ENCODE measurements around the gene ARRB1. TPM values are rescaled to one million over a fixed set of nuclear protein-coding genes. Genes with fewer than 3 reads are reported as not detected.
A peak's percentile ranks its signal among the peaks of the same experiment; 100 is the strongest.

Gene ARRB1
- total RNA-seq, 1 experiment from 2014 or later: 9.1 TPM

DNA sequence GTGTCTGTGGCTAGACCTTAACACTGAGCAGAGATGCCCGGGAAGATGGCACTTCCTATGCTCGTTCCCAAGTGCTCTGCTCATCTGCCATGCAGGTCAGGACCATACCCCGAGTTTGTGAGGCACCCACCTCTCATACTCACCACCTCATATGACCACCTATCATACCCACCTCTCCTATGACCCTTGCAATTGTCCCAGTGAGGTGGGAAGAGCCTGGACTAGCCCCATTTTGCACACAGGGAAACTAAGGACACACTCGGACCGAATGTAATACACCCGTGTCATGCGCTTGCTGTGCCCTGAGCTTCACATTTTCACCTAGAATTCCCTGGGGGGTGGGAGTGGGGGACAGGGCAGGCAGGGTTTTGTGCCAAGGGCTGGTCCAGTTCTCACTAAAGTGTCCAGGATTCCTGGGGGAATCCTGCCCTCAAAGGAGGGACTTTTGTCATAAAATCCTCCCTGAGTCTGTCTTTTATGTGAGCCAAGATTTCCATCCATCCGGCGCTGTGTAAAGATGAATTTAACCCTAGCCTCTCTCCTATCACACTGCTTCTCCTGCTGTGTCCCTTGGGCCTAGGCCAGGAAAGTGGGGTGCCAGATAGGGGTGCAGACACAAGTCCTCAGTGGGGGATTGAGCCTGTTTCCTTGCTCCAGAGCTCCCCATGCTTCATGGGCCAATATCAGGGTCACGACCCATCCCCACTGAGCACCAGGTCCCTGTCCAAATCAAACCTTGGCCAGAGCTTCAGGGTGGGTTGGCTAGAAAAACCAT, 90.9 kb downstream of the ARRB1 start:
- DNase-seq (ENCODE audit: low read depth): no peak

DNA sequence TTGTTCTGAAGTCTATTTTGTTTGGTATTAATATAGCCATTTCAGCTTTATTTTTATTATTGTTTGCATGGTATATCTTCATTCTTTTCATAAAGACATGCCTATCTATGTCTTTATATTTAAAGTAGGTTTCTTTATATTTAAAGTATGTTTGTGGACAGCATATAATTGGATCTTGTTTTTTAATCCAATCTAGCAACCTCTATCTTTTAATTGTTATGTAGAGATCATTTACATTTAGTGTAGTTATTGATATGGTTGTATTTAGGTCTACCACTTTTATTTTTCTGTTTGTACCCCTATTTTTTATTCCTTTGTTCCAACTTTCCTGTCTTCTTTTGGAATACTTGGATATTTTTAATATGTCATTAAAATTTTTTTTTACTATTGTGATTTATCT, 97.1 kb downstream of the ARRB1 start:
- DNase-seq (ENCODE audit: low read depth): no peak

DNA sequence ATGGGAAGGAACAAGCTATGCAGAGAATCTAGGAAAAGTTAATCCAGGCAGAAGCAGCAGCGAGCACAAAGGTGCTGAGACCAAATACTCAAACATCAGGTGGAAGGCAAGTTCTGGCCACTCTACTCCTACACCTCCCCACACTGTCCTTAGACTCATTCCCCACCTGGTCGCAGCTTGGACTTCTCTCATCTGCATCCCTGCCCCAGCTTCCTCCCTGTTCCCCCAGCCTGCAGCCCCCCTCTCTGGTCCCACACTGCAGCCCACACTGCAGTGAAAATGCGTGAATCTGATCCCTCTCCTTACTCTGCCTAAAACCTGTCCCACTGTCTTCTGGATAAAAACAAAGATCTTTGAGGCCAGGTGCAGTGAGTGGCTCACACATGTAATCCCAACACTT, 101.8 kb downstream of the ARRB1 start:
- DNase-seq (ENCODE audit: low read depth): no peak

DNA sequence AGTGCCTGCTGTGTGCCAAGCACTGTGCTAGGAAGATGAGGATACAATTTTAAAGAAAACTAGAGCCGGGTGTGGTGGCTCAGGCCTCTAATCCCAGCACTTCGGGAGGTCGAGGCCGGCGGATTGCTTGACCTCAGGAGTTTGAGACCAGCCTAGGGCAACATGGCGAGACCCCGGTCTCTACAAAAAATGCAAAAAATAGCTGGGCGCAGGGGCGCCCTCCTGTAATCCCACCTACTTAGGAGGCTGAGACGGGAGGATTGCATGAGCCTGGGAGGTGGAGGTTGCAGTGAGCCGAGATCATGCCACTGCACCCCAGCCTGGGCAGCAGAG, 102.6 kb downstream of the ARRB1 start:
- no peak for DNase-seq (ENCODE audit: low read depth)

DNA sequence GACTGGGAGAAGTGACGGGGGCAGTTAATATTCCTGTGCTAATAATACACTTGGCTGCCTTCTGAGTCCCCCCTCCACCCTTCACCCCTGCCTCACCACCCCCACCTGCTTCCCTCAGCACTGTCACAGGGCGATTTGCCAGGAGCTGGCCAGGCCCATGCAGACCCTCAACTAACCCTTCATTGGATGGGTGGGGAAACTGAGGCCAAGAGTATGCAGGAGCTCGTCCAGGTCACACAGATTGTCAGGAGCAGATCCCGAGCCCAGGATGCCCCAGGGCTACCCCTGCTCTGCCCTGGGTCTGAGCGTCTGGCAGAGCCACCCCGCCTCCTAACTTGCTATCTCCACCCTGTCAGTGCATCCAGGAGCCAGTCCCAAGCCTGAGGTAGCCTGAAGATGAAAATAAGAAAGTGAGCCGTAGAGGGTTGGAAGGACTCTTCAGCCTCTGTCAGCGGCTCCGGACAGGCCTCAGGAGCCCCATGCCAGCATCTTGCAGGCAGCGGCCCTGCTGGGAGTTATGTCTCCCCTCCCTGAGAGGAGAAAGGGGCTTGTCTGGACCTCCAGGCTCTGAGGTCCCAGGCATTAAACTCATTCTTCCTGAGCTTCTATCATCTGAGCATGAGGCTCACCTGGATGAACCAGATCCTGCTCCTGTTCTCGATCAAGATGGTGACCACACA, 104.7 kb downstream of the ARRB1 start:
- DNase-seq (ENCODE audit: low read depth): no peak

DNA sequence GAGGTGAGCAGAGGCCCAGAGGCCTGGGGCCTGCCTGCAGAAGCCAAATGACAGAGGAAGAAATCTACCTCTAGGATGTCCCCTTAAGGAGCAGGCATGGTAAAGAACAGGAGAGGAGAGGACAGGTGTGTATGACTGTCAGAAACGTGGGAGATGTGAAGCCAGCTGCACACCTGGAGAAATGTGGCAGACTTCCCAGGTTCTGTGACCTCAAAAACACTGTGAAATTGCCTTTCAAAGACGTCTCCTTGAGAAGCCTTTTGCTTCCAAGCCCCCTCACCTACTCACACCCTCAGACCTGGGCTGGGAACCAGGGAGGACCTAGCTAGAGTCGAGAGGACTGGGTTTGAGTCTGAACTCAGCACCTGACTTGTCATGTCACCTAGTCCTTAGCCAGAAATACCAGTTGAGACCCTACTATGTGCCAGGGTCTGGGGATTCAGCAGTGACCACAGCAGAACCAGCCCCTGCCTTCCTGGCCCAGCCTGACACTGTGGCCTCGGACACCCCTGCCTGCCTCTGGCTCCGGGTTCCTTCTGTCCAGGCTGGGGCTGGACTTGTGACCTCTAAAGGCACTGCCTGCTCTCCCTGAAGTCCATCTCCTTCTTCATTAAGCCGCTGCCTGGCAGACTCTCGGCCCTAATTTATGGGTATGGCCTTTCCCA, 105.3 kb downstream of the ARRB1 start:
- DNase-seq (ENCODE audit: low read depth): no peak

DNA sequence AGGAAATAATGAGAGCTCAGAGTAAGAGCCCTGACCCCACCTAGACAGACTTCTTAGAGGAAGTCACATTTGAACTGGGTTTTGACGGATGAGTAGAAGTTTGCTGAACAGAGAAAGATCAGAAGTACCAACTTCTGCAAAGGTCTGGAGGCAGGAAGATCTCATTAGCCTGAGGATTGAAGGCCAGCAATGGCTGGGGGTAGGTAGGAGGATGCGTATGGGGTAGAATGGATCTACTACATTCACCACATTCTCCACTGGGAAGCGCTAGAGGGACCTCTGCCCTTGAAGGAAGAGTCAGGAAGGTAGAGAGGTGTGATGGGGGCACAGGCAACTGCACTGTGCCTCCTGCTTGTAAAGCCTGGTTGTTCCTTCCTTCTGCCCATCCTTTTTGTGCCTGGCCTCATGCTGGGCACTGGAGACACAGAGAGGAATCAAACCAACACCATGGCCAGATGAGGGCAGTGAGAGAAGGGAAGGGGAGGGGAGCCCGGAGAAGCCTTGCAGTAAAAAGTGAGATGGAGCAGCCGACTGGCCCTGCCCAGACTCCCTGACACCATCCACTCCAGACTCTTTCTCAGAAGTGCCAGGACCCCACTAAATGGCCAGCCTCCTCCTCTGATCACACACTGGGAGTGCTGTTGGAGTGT, 106.0 kb downstream of the ARRB1 start:
- DNase-seq (ENCODE audit: low read depth): no peak

DNA sequence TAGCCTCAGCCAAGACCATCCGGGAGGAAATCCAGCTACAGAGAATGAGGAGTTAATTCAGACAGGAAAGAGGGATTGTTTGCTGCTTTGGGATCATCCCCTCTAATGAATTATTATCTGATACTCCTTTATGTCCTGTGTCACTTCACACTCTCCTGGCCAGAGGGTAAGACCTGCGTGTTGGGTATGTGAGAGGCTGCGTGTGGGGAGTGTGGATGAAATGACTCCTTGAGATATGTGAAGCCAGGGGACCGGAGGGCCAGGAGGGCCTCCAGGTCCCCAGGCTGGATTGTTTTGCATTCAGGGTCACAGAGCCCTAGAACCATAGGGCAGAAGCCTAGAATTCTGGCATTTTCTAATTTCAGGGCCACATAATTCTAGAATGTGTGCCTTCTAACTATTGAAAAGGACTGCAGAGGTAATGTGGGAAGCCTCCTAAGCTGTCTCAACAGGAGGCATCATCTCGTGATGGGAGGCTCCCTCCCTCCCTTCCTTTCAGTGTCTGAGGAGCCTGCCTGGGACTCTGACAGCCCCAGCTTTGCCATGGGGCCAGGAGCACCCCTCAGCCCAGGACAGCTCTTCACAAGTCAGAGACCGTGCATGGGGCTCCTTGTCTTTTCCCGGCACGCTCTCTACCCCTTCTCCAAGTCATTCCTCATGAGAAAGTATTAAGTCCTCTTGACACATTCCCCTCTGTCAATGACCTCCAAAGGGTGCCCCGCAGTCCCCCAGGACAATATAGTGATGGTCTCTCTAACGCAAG, 107.2 kb downstream of the ARRB1 start:
- DNase-seq (ENCODE audit: low read depth): no peak

DNA sequence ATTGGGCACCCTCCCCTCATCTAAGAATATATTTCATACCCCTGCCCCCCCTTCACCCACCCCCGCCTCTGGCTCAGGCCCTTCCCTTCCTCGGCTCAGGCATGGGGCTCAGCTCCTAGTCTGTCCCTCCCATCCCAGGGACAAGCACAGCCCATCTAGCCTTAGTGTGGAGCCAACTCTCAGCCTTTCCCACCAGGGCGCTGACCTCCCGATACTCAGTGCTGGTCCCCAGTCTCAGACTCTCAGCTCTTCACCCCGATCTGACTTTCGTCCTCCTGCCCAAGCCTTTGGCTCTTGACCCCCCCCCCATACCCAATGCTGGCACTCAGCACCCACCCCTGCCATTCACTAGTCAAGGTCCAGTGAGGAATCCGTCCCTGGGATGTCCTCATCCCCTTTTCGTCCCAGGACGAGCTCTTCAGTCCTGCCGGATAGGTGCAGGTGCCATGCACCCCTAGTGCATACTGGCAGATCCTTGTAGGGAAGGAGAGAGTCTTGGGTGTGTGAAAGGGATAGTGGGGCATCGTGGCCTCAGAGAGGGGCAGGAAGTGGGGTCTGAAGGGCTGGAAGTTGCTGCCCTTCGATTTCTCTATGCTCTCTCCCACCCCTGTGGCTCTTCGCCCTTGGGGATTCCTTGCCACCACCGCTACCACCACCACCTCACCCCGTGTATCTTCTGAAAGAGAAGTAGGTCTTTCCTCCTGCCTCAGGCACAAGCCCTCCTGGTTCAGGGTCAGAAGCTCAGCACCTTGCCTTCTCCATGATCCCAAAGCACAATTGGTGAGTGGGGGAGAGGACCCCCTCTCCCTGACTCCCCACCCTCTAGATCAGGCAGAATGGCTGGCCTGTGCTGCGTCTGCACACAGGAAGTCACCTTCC, 108.5 kb downstream of the ARRB1 start:
- DNase-seq (ENCODE audit: low read depth): no peak

DNA sequence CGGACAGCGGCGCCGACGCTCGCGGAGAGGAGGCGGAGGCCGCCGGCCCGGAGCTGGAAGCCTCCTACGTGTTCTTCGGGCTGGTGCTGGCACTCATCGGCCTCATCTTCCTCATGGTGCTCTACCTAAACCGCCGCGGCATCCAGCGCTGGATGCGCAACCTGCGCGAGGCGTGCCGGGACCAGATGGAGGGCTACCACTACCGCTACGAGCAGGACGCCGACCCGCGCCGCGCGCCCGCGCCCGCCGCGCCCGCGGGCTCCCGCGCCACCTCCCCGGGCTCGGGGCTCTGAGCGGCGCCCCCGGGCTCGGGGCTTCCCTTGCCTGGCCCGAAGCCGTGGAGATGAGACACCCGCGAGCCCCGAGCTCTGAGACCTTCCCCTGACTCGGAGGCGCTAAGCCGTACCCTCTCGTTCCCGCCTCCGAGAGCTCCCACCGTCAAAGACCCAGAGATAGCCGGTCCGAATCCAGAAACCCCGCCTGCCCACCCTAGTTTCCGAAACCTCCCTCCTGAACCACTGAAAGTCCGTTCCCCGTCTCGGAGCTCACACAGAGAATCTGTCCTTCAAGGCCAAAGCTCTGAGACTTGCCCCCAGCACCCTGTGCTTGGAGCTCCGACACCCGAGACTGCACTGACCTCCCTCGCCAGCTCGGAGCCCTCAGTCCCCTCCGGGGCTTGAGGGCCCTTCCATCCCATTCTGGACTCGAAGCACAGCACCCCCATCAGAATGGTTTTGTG, 109.4 kb downstream of the ARRB1 start:
- no peak for DNase-seq (ENCODE audit: low read depth)

DNA sequence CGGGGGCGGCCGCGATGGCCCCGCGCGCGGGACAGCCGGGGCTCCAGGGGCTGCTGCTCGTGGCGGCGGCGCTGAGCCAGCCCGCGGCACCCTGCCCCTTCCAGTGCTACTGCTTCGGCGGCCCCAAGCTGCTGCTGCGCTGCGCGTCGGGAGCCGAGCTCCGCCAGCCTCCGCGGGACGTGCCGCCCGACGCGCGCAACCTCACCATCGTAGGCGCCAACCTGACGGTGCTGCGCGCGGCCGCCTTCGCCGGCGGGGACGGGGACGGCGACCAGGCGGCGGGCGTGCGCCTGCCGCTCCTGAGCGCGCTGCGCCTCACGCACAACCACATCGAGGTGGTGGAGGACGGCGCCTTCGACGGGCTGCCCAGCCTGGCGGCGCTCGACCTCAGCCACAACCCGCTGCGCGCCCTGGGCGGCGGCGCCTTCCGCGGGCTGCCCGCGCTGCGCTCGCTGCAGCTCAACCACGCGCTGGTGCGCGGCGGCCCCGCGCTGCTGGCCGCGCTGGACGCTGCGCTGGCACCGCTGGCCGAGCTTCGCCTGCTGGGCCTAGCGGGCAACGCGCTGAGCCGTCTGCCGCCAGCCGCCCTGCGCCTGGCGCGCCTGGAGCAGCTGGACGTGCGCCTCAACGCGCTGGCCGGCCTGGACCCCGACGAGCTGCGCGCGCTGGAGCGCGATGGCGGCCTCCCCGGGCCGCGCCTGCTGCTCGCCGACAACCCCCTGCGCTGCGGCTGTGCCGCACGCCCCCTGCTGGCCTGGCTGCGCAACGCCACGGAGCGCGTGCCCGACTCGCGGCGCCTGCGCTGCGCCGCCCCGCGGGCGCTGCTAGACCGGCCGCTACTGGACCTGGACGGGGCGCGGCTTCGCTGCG, 110.2 kb downstream of the ARRB1 start:
- DNase-seq (ENCODE audit: low read depth): peak; percentile 48

DNA sequence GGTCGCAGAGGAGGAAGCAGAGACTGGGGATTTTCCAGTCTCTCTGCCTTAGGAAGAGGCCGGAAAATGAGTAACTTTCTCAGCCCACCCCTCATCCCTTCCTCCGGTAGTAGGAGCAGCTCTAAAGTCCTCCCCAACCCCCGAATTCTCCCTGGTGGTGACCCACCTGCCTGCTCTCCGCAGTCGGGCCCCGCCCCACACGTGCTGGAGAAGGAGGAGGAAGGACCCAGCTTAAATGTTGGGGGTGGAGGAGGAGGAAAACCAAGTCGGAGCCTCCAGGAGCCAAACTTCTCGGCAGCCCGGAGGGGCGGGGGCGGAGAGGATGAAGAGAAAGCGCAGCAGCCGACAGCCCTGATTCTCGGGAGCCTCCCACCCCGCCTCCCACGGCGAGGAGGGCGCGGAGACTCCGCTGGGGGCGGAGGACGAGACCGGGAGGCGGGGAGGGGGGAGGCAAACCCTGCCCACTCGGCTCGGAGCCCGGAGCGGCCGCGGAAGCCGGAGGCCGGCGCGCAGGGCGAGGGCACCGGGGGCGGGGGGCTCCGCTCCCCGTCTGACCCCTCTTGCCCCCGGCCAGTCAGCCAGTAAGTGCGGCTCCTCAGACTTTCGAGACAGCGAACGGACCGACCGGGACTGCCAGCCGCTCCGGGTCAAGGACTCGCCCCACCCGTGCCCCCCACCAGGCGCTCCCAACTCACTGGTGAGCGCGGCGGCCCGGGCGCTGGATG, 111.0 kb downstream of the ARRB1 start, which contains the start of gene TPBGL:
Gene TPBGL (plus strand): TSS at position 464 of the 725 bp plus-strand sequence. CDS start 276 bp downstream, outside the sequence.
- DNase-seq (ENCODE audit: low read depth): no peak

DNA sequence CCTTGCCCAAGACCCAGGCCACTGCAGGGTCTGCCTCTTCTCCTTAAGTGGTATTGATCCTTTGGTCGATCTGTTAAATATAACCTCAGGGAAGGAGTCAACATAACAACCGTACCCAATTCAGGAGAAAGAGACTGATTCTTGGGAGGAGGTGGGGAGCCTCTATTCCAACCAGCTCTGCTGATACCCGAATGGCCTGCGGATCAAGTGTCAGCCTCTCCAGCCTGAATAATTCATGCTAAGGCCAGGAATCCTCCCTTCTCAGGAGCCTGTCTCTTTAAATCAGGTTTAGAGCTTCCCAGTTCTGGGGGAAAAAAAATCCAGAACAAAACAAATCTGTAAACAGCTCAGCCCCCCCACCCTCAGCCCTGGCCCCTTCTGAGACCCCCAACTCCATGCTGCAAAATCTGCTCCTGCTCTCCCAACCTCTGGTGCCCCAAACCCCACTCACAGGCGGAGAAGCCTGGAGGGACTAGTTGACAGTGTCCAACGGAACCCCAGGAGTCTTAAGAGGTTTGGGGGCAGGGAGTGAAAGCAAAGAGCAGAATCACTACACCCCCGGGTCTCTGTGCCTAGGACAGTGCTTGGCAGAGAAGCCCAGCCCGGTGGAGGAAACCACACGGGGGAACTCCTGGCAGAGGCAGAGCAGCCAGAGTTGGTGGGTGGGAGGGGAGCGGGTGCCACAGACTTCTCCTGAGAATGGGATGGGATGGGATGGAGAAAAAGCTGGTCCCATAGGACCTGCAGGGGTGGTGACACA, 111.8 kb downstream of the ARRB1 start:
- DNase-seq (ENCODE audit: low read depth): no peak

DNA sequence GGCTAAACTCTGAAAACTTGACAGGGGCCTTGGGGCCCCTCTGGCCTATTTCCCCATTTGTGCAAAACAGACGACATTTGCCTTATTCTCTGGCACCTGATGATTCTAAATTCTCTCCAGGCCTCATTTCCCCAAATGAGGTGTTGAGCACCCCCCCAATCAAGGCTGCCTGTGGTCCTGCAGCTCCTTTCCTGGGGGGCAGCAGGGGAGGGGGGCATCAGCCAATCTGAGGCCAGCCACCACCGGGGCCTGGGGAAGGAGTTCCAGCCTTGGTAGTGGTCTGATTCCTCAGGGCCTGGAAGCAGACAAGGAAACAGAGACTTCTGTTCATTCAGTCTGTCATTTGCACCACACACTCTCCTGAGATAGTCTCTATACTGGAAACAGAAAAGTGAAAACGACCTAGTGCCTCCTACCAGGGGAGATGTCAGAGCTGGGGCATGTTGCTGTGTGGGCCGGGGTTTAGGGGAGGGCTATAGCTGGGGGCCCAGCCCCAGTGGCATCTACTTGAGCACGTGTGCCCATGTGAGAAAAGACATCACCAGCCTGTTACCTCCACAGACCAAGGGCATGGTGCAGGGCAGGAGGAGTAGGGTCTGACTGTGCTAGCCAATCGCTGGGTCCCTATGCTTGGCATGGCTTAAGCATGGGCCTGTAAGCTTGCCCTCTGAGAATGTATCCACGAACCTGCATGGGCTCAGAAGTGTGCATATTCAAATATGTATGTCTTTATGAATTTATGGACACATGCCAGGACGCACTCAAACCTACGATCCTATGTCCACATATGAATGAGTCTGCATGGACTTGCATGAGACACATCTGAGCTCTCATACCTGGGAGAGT, 112.6 kb downstream of the ARRB1 start:
- DNase-seq (ENCODE audit: low read depth): no peak

DNA sequence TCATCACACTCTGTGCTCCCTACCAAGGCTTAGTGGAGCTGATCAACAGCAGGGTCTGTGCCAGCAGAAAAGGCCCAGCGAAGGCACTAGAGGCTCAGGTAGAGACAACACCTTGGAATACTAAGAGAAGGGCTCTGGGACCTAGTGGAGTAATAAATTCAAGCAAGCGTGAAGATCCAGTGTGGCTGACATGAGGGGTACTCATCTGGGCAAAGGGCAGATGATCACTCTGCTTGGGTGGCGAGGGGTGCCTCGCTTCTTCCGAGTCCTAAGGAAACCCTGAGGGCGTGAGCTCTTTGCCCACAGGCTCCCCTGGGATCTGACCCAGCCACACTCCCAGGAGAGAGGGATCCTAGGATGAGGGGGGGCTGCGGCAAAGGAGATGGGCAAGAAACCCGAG, 114.4 kb downstream of the ARRB1 start:
- no peak for DNase-seq (ENCODE audit: low read depth)

DNA sequence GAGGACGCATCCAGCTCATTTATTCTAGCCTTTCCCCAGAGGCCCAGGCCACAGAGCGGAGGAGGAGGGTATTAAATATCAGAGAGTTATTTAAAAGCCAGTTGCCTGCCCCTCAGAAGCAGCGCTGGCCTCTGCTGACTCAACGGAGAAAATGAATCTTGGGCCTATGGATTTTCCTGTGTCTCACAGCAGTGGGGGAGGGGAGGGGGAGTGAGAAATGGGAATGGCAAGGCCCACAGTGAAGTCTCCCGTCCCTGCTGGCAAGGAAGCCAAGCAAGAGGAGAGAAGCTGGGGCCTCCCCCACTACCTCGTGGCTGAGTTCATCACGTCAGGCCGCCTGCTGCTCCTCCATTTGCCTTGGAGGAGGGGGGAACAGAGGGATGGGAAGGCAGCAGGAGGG, 115.4 kb downstream of the ARRB1 start:
- DNase-seq (ENCODE audit: low read depth): no peak

DNA sequence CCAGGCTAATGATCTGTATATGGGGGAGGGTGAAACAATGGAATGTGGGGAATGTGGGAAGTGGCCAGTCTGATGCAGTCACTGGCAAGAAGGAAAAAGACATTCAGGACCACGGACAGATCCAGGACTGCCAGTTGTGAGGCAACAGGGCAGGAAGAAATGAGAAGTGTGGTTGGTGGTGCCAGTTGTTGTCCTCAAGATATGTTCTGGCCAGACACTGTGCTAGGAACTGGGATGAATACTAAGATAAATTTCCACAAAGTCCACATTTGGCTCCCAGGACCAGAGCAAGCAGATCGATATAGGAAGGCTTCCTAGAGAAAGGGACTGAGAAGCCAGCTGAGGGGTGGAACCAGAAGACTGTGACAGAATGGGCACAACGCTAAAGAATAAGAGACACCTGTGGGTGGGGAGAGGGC, 117.7 kb downstream of the ARRB1 start:
- DNase-seq (ENCODE audit: low read depth): peak; percentile 62
